Left lung (tissue), 10 donors: ENCODE results near the gene DPYD. TPM values are rescaled to one million over a fixed set of nuclear protein-coding genes. Genes with fewer than 3 reads are reported as not detected.

Source experiments
- ATAC-seq: fragments of 200-7000 bp; cut with Tn5 transposase; one replicate; pipeline ENCODE4 v1.9.1; 2020; ENCODE audit warnings: moderate library complexity
- DNase-seq, 4 donors: peaks; one replicate each; pipeline ENCODE4 v3.0.0-alpha.2; 2013 to 2020
- H3K27ac ChIP-seq, 2 donors: fragments of 200-600 bp; sonication (generic) in 1 of 2; one replicate each; pipeline versions ENCODE4 v1.5.0 to v1.8.0; 2020 to 2021
- H3K27me3 ChIP-seq, 2 donors: fragments of 200-600 bp; sonication (generic) in 1 of 2; one replicate each; pipeline versions ENCODE4 v1.5.0 to v1.8.0; 2020 to 2021
- H3K36me3 ChIP-seq, 2 donors: fragments of 200-600 bp; sonication (generic) in 1 of 2; one replicate each; pipeline versions ENCODE4 v1.5.0 to v1.8.0; 2020 to 2021
- H3K4me1 ChIP-seq, 2 donors: fragments of 200-600 bp; one replicate each; pipeline ENCODE4 v1.8.0; 2021
- H3K4me3 ChIP-seq, 2 donors: fragments of 200-600 bp; sonication (generic) in 1 of 2; one replicate each; pipeline versions ENCODE4 v1.5.0 to v1.8.0; 2020 to 2021; ENCODE audit warnings: mild to moderate bottlenecking in 1 of 2
- H3K9me3 ChIP-seq, 2 donors: fragments of 200-600 bp; sonication (generic) in 1 of 2; one replicate each; pipeline versions ENCODE4 v1.5.0 to v1.8.0; 2020 to 2021
- intact Hi-C, 2 donors: fragments of 100-400 bp; cut with DNase I; formaldehyde crosslinking; loops; one replicate each; pipeline versions ENCODE4 v1.11.2 to v1.14.2; 2022
- polyA plus RNA-seq, 6 donors: library from polyadenylated mRNA; unstranded; fragments of 120-200 nt; gene quantifications; one replicate each; pipeline ENCODE4 v1.2.1, GENCODE V29; 2013; ENCODE audit not compliant: insufficient read length in 6 of 6
- total RNA-seq, 2 donors: library from RNA; stranded (reverse); fragmentation: NEBNext Ultra II Directional; extraction: Animal tissue kit (Norgen Biotek cat#: 25700); gene quantifications; one replicate each; pipeline ENCODE4 v1.2.1, GENCODE V29; 2021
- TF ChIP-seq, protein P1 (sequence below), 2 donors: fragments of 200-600 bp; sonication (generic) in 1 of 2; IDR thresholded peaks; one replicate each; pipeline versions ENCODE4 v1.5.0 to v1.8.0; 2021; ENCODE audit warnings: antibody characterized with exemption in 2 of 2
- donor health status: DM: no; HTN: yes; CAD: no.
- donor health status: DM: no; HTN: no; CAD: no.

Gene DPYD
- total and polyA plus RNA-seq, 8 donors: 21.4 to 106 (median 26.1) TPM

DNA sequence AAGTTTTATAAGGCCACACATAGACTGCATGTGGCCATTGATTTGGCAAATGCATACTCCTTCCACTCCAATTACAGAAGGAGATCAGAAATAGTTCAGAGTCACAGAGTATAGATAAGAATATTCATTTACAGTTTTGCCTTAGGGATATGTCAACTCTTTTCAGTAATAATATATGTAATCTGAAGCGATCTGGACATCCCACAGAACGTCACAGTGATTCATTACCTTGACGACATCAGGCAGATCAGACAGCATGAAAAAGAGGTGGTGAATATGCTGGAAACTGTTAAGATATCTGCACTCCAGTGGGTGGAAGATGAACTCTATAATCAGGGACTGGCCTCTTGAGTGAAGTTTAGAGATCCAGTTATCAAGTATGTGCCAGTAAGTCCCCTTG lies 240.4 kb downstream of the DPYD start:
- Histone ChIP-seq H3K9me3 (no peaks in the 10 kb centered on the region), H3K27me3 (no peaks in the 10 kb centered on the region), H3K4me3 (no peak overlapping the region), H3K27ac (no peak overlapping the region), H3K4me1 (no peaks in the 10 kb centered on the region), H3K36me3 (peaks cover 0 to 60% of the 10 kb centered on the region in 2 donors)
- ATAC-seq (no peak), DNase-seq (no peak)
- TF ChIP-seq, protein P1, sequence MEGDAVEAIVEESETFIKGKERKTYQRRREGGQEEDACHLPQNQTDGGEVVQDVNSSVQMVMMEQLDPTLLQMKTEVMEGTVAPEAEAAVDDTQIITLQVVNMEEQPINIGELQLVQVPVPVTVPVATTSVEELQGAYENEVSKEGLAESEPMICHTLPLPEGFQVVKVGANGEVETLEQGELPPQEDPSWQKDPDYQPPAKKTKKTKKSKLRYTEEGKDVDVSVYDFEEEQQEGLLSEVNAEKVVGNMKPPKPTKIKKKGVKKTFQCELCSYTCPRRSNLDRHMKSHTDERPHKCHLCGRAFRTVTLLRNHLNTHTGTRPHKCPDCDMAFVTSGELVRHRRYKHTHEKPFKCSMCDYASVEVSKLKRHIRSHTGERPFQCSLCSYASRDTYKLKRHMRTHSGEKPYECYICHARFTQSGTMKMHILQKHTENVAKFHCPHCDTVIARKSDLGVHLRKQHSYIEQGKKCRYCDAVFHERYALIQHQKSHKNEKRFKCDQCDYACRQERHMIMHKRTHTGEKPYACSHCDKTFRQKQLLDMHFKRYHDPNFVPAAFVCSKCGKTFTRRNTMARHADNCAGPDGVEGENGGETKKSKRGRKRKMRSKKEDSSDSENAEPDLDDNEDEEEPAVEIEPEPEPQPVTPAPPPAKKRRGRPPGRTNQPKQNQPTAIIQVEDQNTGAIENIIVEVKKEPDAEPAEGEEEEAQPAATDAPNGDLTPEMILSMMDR (IDR thresholded peaks at IDR 0.05): no peak
- intact Hi-C loops: no loop called here

DNA sequence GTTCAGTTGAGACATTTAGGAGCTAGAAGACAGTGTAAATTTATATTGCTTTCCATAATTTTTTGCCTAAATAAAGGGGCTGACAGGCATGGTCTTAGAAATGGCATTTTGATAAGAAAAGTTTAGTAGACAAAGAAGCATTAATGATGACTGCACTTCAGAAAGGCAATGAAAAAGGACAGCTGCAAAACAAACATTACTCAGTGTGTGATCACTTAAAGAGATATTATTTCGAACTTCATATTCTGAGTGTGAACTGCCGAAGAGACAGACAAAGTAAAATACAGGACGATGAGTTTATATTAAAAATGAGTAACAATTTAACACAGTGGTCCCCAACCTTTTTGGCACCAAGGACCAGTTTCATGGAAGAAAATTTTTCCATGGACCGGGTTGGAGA lies 243.1 kb downstream of the DPYD start:
- intact Hi-C loops: no loop called here
- H3K27ac ChIP-seq: no peak overlapping the region
- ATAC-seq: no peak
- H3K9me3 ChIP-seq: no peaks in the 10 kb centered on the region
- peaks cover 0 to 63% of the 10 kb centered on the region in 2 donors for H3K36me3 ChIP-seq
- DNase-seq: no peak
- no peaks in the 10 kb centered on the region for H3K27me3 ChIP-seq
- no peak overlapping the region for H3K4me3 ChIP-seq
- TF ChIP-seq, protein P1 (IDR thresholded peaks at IDR 0.05): no peak
- no peaks in the 10 kb centered on the region for H3K4me1 ChIP-seq

DNA sequence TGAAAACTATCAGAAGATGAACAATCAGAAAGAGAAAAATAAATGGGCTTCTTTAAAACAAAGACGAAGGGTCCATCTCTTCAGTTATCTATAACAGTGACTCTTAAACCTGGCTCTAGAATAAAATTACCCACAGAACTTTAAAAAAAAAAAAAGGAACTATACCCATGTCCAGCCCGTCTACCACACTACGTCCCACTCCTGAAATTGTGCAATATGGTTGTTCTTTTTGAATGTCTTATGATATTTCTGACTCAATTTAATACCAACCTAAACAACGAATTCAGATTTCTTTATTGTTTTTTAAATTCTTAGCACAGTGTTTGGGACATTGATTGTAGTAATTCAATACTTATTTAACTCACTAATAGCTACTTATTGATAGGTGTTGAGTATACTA lies 246.3 kb downstream of the DPYD start:
- intact Hi-C loops: no loop called here
- TF ChIP-seq, protein P1 (IDR thresholded peaks at IDR 0.05): no peak
- DNase-seq (no peak), ATAC-seq (no peak)
- Histone ChIP-seq H3K27me3 (no peaks in the 10 kb centered on the region), H3K9me3 (peaks cover 0 to 3% of the 10 kb centered on the region in 2 donors), H3K4me1 (no peaks in the 10 kb centered on the region), H3K4me3 (no peak overlapping the region), H3K36me3 (peaks cover 0 to 50% of the 10 kb centered on the region in 2 donors), H3K27ac (no peak overlapping the region)

DNA sequence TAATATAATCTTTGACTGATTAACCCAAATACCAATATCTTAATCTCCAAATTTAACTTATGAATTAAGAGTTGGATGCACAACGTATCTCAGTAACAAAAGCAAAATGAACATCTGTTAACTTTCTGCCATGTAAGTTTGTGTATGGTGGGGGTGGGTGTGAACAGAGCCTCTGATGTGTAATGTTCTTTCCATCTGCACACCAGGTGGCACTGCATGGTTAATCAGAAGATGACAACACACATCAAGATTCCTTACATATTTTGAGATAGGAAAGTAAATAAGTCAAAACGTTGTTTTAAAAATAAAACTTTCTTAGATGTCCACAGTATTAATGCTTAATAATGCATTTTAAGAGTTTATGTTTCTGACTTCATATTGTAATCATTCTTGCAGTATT lies 251.9 kb downstream of the DPYD start:
- Histone ChIP-seq H3K36me3 (peaks cover 0 to 14% of the 10 kb centered on the region in 2 donors), H3K27ac (no peak overlapping the region), H3K4me1 (no peaks in the 10 kb centered on the region), H3K4me3 (no peak overlapping the region), H3K9me3 (peaks cover 0 to 3% of the 10 kb centered on the region in 2 donors), H3K27me3 (no peaks in the 10 kb centered on the region)
- DNase-seq: no peak
- intact Hi-C loops: no loop called here
- ATAC-seq: peak; percentile 61
- TF ChIP-seq, protein P1 (IDR thresholded peaks at IDR 0.05): no peak

DNA sequence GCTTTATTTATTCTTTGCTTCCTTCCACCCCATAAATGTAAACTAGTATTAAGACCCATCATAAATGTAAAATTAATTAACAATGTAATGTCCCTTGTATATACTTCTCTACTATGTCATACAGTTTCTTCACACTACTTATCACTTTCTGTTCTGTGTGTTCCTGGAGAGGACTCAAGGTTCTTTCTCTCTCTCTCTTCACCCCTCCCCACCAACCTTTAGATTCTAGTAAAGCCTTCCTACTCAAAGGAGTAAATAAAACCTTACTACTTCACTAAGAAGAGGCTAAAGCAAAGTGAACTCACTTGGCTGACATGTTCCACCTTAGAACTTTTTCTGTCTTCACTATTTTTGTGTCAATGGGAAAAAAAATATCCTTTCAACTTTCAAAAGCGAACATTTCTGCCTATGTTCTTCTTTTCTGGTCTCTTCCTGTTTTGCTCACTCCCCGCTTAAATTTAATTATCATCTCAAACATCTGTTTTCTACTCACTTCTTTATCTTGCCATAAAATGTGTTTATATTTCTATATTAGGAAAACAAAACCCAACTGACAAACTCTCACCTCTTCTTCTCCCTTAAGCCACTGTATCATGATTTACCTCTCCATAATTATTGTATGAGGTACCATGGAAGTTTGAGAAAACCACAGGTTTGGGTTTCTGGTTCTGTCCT lies 260.3 kb downstream of the DPYD start:
- ATAC-seq: no peak
- no peak overlapping the region for H3K4me3 ChIP-seq
- DNase-seq: no peak
- no peaks in the 10 kb centered on the region for H3K27me3 ChIP-seq
- peaks cover 0 to 3% of the 10 kb centered on the region in 2 donors for H3K36me3 ChIP-seq
- no peak overlapping the region for H3K27ac ChIP-seq
- TF ChIP-seq, protein P1 (IDR thresholded peaks at IDR 0.05): no peak
- H3K4me1 ChIP-seq: no peaks in the 10 kb centered on the region
- H3K9me3 ChIP-seq: no peaks in the 10 kb centered on the region
- intact Hi-C loops: no loop called here
